ENCODE measurements around the gene SLIT3. TPM values are rescaled to one million over a fixed set of nuclear protein-coding genes. Genes with fewer than 3 reads are reported as not detected.

The SLIT3 gene
- total RNA-seq, 1 donor from 2014 or later, result 0.75 TPM

- ATAC-seq, result no peak
- no peak for DNase-seq (ENCODE audit: low spot score)
Measured at GRCh38 chr5:169299663-169300467, 1.1 kb downstream of the SLIT3 start.

- no peak for ATAC-seq
- no peak for DNase-seq (ENCODE audit: low spot score)
Measured at GRCh38 chr5:169299191-169299662, 1.7 kb downstream of the SLIT3 start.

DNA sequence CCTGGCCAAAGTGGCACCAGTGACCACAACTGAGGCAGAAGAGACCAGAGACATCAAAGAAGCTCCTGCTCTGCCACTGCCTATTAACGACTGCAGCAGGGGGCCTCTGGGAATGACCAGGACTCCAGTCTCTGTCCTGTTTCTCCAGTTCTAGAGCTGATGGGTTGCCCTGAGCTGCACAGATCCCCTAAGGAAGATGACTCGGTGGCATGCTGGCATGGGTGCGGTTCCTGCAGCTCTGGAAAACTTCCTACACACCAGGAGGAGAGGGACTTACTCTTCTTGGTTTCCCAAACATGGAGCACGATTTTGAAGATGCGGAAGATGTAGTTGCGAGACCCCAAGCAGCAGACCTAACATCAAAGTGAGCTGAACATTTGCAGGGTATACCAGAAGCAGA lies 2.7 kb downstream of the SLIT3 start:
- ATAC-seq (no peak), DNase-seq (ENCODE audit: low spot score) (no peak)

GRCh38 chr5:169296419-169297143 lies 4.4 kb downstream of the SLIT3 start:
- ATAC-seq (no peak), DNase-seq (ENCODE audit: low spot score) (no peak)

DNA sequence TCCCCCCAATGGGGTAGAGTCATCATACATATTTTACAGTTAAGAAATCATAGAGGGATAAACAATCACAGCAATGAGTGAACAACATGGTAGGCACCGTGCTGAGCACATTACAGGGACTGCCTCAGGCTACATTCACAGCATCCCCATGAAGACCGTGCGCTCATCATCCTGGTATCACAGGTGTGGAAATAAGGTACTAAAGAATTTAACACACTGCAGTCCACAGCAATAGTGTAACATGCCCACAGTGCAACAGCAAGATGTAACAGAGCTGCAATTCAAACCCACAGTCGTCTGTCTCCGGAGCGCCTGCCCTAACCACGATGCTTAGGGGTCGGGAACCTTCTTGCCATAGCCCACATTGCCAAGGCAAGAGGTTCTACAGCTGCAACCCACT lies 5.6 kb downstream of the SLIT3 start:
- DNase-seq (ENCODE audit: low spot score) (no peak), ATAC-seq (no peak)

GRCh38 chr5:169294621-169295020 lies 6.3 kb downstream of the SLIT3 start:
- DNase-seq (ENCODE audit: low spot score), result no peak
- ATAC-seq, result no peak

- DNase-seq (ENCODE audit: low spot score), result no peak
Measured at GRCh38 chr5:169291877-169292276, 9.1 kb downstream of the SLIT3 start.

DNA sequence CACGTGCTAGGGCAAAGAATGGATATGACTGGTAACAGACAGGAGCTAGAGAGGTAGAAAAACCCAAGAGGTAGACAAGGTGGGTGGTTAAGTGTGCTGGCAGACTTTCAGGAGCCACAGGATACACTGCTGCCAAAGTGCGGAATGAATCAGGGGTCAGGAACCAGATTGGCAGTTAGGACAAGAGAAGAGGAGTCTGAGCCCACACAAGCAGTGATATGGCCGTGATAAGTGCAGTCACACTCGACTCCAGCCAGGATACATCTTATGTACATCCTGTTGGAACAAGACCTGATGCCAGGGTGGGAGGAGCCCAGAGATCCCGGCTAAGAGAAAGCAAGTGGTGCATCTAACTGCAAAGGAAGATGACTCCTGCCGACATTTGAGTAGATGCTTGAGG lies 10.0 kb downstream of the SLIT3 start:
- ATAC-seq (no peak), DNase-seq (ENCODE audit: low spot score) (no peak)

More at GRCh38 chr5:169291877-169292276, 9.1 kb downstream of the SLIT3 start:
- no peak for ATAC-seq

- no peak for DNase-seq (ENCODE audit: low spot score)
- no peak for ATAC-seq
Measured at GRCh38 chr5:169289520-169289919, 11.4 kb downstream of the SLIT3 start.

- ATAC-seq (no peak), DNase-seq (ENCODE audit: low spot score) (no peak)
Measured at GRCh38 chr5:169288066-169288930, 12.6 kb downstream of the SLIT3 start.

- DNase-seq (ENCODE audit: low spot score), result no peak
- ATAC-seq, result no peak
Measured at GRCh38 chr5:169287529-169287928, 13.4 kb downstream of the SLIT3 start.

- no peak for ATAC-seq
- no peak for DNase-seq (ENCODE audit: low spot score)
Measured at GRCh38 chr5:169286572-169287300, 14.2 kb downstream of the SLIT3 start.

DNA sequence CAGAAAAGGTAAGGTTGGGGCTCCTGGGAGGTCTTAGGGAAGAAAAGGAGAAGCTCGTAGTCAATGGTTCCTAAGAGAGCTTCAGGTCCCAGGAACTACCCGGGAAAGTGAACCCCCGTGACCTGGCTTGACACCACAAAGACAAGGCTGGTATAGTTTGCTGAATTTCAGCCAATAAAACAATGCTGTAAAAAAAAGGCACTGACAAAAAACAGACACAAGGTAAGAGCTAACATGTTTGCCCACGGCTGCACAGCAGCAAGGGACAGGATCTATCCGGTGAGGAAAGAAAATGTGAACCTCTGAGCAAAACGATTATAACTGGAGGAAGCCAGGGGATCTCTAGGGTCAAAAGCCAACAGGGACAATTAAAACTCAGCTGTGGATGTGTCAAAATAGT lies 17.1 kb downstream of the SLIT3 start:
- no peak for DNase-seq (ENCODE audit: low spot score)
- ATAC-seq, result no peak

- no peak for ATAC-seq
- no peak for DNase-seq (ENCODE audit: low spot score)
Measured at GRCh38 chr5:169281625-169282024, 19.3 kb downstream of the SLIT3 start.

DNA sequence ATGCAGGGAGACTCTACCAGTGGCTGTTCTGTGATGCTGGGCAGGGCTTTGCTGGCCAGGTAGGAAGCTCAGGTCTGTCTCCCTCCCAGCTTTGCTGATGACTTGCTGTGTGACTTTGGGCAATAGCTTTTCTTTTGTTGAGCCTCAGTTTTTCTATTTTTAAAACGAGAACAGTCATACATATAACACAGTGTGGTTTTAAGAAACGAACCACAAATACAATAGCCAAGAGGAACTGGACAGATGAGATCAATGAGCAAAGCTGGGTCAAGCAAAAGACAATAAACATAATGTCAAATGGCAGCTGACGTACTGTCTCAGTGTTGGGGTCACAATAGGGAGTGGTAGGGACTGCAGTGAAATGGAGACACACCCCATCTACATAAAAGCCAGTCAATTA lies 20.2 kb downstream of the SLIT3 start:
- DNase-seq (ENCODE audit: low spot score) (no peak), ATAC-seq (no peak)

GRCh38 chr5:169280286-169280685 lies 20.7 kb downstream of the SLIT3 start:
- ATAC-seq (no peak), DNase-seq (ENCODE audit: low spot score) (no peak)

- DNase-seq (ENCODE audit: low spot score), result no peak
Measured at GRCh38 chr5:169279125-169279524, 21.8 kb downstream of the SLIT3 start.

GRCh38 chr5:169273881-169274280 lies 27.1 kb downstream of the SLIT3 start:
- DNase-seq (ENCODE audit: low spot score), result no peak
- no peak for ATAC-seq

More at GRCh38 chr5:169279125-169279524, 21.8 kb downstream of the SLIT3 start:
- no peak for ATAC-seq

- ATAC-seq, result no peak
- no peak for DNase-seq (ENCODE audit: low spot score)
Measured at GRCh38 chr5:169273451-169273850, 27.5 kb downstream of the SLIT3 start.

DNA sequence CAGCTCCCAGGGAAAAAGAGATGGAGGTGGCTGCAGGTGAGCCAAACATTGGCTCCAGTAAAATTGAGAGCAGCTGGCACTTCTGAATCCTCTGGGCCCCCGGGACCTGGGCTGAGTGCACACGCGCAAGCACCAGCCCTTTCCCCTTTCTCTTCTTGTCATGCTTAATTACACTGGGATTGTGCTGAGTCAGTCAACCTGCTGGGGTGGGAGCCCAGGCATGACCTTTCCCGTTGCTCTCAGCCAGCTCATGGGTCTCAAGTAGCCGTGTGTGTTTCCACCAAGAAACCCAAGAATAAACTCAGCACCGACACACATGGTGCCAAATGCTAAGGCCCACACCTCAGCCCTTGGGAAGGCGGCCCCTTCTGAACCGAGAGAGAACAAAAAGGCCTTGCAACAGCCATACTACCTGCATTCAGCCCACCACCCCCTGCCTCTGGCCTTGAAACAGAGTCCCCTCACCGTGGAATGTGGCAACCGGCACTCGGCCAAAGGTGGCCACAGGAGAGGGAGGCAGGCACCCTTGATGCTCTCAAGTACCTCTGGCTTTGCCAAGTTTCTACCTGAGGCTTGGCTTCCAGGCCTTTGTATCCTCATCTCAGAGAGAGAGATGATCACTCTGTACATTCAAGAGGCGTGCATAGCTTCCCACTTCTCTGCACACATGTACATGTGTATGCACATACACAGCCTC lies 28.1 kb downstream of the SLIT3 start:
- ATAC-seq (no peak), DNase-seq (ENCODE audit: low spot score) (no peak)

All from left lobe of liver (tissue), 2 donors.